ENCODE data around the gene ZNF444. TPM values are rescaled to one million over a fixed set of nuclear protein-coding genes. Genes with fewer than 3 reads are reported as not detected.

Gene ZNF444
- total RNA-seq, 6 experiments from 2014 or later, result 20.6 to 28.4 (median 22.5) TPM

DNA sequence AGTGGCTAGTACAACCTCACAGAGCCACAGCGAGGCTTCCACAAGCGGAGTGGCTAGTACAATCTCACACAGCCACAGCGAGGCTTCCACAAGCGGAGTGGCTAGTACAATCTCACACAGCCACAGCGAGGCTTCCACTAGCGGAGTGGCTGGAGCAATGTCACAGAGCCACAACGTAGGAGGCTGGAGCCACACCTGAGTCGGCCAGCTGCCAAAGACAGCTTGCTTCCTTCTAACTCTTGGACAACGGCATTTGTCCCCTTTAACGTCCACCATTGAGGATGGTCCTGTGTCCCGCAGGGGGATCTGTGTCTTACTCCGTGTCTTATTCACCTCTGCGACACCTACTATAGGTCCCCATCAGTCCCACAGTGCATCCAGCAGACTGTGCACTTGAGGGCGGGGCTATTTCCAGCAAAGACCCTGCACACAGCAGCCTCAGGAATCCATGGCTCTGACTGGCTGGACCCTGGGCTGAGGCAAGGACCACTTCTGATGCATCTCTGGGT is 23.7 kb upstream of the ZNF444 start:
- H3K36me3 Mint-ChIP-seq (ENCODE audit: low read depth), result peaks cover 4% of the 10 kb centered on the region
- DNase-seq, result no peak
- peaks cover 1% of the 10 kb centered on the region for H3K27me3 Mint-ChIP-seq (ENCODE audit: insufficient read depth)
- H3K9me3 Mint-ChIP-seq, result no peaks in the 10 kb centered on the region
- H3K27ac Mint-ChIP-seq, result no peak overlapping the region
- TF ChIP-seq CTCF (IDR thresholded peaks at IDR 0.05), result no peak
- H3K4me1 Mint-ChIP-seq (ENCODE audit: low read depth), result peaks cover 36% of the 10 kb centered on the region
- H3K4me3 Mint-ChIP-seq, result no peak overlapping the region

- Mint-ChIP-seq H3K9me3 (no peaks in the 10 kb centered on the region), H3K27ac (no peak overlapping the region), H3K27me3 (ENCODE audit: insufficient read depth) (peaks cover 1% of the 10 kb centered on the region), H3K4me1 (ENCODE audit: low read depth) (peaks cover 34% of the 10 kb centered on the region), H3K36me3 (ENCODE audit: low read depth) (peaks cover 4% of the 10 kb centered on the region), H3K4me3 (no peak overlapping the region)
- DNase-seq, result no peak
- no peak for TF ChIP-seq CTCF (IDR thresholded peaks at IDR 0.05)
Measured at GRCh38 chr19:56117889-56118288, 23.2 kb upstream of the ZNF444 start.

- no peak for DNase-seq
- Mint-ChIP-seq H3K27ac (peak overlapping the region; percentile 94), H3K36me3 (ENCODE audit: low read depth) (peaks cover 4% of the 10 kb centered on the region)
Measured at GRCh38 chr19:56118666-56119581, 22.2 kb upstream of the ZNF444 start.

DNA sequence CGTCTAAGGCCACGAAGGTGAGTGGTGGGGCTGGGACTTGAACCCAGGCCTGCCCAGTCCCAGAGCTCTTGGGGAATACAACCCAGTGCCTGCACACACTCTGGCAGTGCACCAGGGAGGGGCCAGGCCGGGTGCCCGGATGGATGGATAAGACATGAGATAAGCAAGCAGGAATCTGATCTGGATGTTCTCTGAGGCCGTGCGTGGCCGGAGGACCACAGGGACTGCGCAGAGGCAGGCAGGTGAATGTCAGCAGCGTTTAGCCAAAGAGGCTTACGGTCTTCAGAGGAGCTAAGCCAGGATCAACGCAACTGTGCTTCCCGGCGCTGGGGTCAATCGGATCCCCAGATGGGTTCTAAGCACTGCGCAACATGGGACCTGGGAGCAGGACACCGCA is 21.5 kb upstream of the ZNF444 start:
- H3K36me3 Mint-ChIP-seq (ENCODE audit: low read depth), result peaks cover 4% of the 10 kb centered on the region
- peak; percentile 30 for DNase-seq
- H3K9me3 Mint-ChIP-seq, result no peaks in the 10 kb centered on the region
- H3K27ac Mint-ChIP-seq, result peak overlapping the region; percentile 94
- peaks cover 27% of the 10 kb centered on the region for H3K4me1 Mint-ChIP-seq (ENCODE audit: low read depth)
- peak overlapping the region; percentile 91 for H3K4me3 Mint-ChIP-seq
- no peaks in the 10 kb centered on the region for H3K27me3 Mint-ChIP-seq (ENCODE audit: insufficient read depth)
- TF ChIP-seq CTCF (IDR thresholded peaks at IDR 0.05), result no peak

More at GRCh38 chr19:56118666-56119581, 22.2 kb upstream of the ZNF444 start:
- Mint-ChIP-seq H3K4me3 (peak overlapping the region; percentile 91), H3K4me1 (ENCODE audit: low read depth) (peaks cover 29% of the 10 kb centered on the region), H3K27me3 (ENCODE audit: insufficient read depth) (peaks cover 1% of the 10 kb centered on the region), H3K9me3 (no peaks in the 10 kb centered on the region)
- no peak for TF ChIP-seq CTCF (IDR thresholded peaks at IDR 0.05)

- no peak for TF ChIP-seq CTCF (IDR thresholded peaks at IDR 0.05)
- Mint-ChIP-seq H3K27ac (peak overlapping the region; percentile 94), H3K9me3 (no peaks in the 10 kb centered on the region), H3K4me3 (peak overlapping the region; percentile 91), H3K27me3 (ENCODE audit: insufficient read depth) (no peaks in the 10 kb centered on the region), H3K4me1 (ENCODE audit: low read depth) (peaks cover 23% of the 10 kb centered on the region), H3K36me3 (ENCODE audit: low read depth) (peaks cover 4% of the 10 kb centered on the region)
- DNase-seq, result no peak
Measured at GRCh38 chr19:56120002-56120370, 21.1 kb upstream of the ZNF444 start.
